ENCODE measurements around the gene CDH13.

CDH13 gene

GRCh38 chr16:83830769-83831455, 1204.1 kb downstream of the CDH13 start:
- TF ChIP-seq ZNF248 (tag by site-specific recombination; IDR thresholded peaks at IDR 0.05) = no peak
- 0 out of 2 replicates have a peak, but pooled peaks have one; percentile 45 for TF ChIP-seq ZNF768 (tag by site-specific recombination; IDR thresholded peaks at IDR 0.05)
- ChIA-PET CTCF (no interaction called here), POLR2A (no interaction called here)
- Histone ChIP-seq H3K36me3 (ENCODE audit: control insufficient read depth in 2 of 2, insufficient read depth in 1 of 2, low read length in 2 of 2) (no peaks in the 10 kb centered on the region), H3K27ac (ENCODE audit: extremely low read depth, low read depth, low read length) (no peak overlapping the region), H3K4me1 (ENCODE audit: control insufficient read depth, insufficient read depth, low read length) (no peaks in the 10 kb centered on the region; the same call in 1 of the 2 replicates), H3K9me3 (ENCODE audit: control insufficient read depth, insufficient read depth, low read depth, low read length) (no peaks in the 10 kb centered on the region), H3K4me3 (ENCODE audit: low read depth, low read length) (no peak overlapping the region)

DNA sequence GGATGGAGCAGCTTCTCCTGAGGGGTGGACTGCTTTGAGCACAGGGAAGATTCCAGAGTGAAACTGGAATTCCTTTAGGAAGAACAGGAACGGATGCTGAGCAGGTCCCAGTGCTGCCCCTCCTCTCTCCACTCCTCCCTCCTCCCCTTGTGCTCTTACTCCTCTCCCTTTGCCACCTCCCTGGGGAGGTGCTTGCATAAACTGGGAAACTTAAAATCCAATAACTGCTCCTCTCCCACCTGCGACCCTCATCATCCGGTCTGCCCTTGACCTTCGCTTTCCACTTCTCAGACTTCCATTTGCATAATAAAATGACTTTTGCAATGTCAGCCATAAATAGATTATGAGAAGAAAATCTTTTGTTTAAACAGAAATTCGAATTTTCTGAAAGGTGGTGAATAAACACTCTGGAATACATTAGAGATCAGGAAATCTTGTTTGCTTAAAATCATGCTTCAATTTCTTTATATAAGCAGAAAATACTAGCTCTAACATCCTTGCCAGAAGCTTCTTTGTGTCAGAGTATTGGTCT, 1204.8 kb downstream of the CDH13 start:
- H3K4me1 ChIP-seq (ENCODE audit: control insufficient read depth, insufficient read depth, low read length) = no peaks in the 10 kb centered on the region; the same call in 1 of the 2 replicates
- no peak overlapping the region for H3K4me3 ChIP-seq (ENCODE audit: low read depth, low read length)
- ChIA-PET POLR2A (no interaction called here), CTCF (no interaction called here)
- H3K27ac ChIP-seq (ENCODE audit: extremely low read depth, low read depth, low read length) = no peak overlapping the region
- no peaks in the 10 kb centered on the region for H3K36me3 ChIP-seq (ENCODE audit: control insufficient read depth in 2 of 2, insufficient read depth in 1 of 2, low read length in 2 of 2)
- TF ChIP-seq TRIM28 (IDR thresholded peaks at IDR 0.05; ENCODE audit: borderline replicate concordance, low read length) = no peak
- no peak for TF ChIP-seq ZNF175 (tag by site-specific recombination; IDR thresholded peaks at IDR 0.05)
- TF ChIP-seq, protein P1, sequence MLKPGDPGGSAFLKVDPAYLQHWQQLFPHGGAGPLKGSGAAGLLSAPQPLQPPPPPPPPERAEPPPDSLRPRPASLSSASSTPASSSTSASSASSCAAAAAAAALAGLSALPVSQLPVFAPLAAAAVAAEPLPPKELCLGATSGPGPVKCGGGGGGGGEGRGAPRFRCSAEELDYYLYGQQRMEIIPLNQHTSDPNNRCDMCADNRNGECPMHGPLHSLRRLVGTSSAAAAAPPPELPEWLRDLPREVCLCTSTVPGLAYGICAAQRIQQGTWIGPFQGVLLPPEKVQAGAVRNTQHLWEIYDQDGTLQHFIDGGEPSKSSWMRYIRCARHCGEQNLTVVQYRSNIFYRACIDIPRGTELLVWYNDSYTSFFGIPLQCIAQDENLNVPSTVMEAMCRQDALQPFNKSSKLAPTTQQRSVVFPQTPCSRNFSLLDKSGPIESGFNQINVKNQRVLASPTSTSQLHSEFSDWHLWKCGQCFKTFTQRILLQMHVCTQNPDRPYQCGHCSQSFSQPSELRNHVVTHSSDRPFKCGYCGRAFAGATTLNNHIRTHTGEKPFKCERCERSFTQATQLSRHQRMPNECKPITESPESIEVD (tag by site-specific recombination; IDR thresholded peaks at IDR 0.05) = no peak
- TF ChIP-seq ZNF274 (IDR thresholded peaks at IDR 0.05; ENCODE audit: low read length) = no peak
- TF ChIP-seq ZNF274 (tag by site-specific recombination; IDR thresholded peaks at IDR 0.05; ENCODE audit: borderline replicate concordance) = no peak
- no peak for TF ChIP-seq ZNF148 (tag by site-specific recombination; IDR thresholded peaks at IDR 0.05; ENCODE audit: borderline replicate concordance)
- TF ChIP-seq, protein P2, sequence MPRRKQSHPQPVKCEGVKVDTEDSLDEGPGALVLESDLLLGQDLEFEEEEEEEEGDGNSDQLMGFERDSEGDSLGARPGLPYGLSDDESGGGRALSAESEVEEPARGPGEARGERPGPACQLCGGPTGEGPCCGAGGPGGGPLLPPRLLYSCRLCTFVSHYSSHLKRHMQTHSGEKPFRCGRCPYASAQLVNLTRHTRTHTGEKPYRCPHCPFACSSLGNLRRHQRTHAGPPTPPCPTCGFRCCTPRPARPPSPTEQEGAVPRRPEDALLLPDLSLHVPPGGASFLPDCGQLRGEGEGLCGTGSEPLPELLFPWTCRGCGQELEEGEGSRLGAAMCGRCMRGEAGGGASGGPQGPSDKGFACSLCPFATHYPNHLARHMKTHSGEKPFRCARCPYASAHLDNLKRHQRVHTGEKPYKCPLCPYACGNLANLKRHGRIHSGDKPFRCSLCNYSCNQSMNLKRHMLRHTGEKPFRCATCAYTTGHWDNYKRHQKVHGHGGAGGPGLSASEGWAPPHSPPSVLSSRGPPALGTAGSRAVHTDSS (tag by site-specific recombination; IDR thresholded peaks at IDR 0.05) = no peak
- TF ChIP-seq HOXA7 (CRISPR knock-in tag; IDR thresholded peaks at IDR 0.05; ENCODE audit: borderline replicate concordance) = no peak
- TF ChIP-seq ZNF747 (tag by site-specific recombination; IDR thresholded peaks at IDR 0.05) = no peak
- TF ChIP-seq, protein P3, sequence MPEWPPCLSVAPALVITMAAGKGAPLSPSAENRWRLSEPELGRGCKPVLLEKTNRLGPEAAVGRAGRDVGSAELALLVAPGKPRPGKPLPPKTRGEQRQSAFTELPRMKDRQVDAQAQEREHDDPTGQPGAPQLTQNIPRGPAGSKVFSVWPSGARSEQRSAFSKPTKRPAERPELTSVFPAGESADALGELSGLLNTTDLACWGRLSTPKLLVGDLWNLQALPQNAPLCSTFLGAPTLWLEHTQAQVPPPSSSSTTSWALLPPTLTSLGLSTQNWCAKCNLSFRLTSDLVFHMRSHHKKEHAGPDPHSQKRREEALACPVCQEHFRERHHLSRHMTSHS (tag by site-specific recombination; IDR thresholded peaks at IDR 0.05) = no peak
- no peak for TF ChIP-seq CTCF (tag by site-specific recombination; IDR thresholded peaks at IDR 0.05)
- no peak for TF ChIP-seq ZNF324 (tag by site-specific recombination; IDR thresholded peaks at IDR 0.05)
- TF ChIP-seq ZBTB44 (tag by site-specific recombination; IDR thresholded peaks at IDR 0.05) = no peak
- no peak for TF ChIP-seq KLF1 (tag by site-specific recombination; IDR thresholded peaks at IDR 0.05)
- H3K9me3 ChIP-seq (ENCODE audit: control insufficient read depth, insufficient read depth, low read depth, low read length) = no peaks in the 10 kb centered on the region

All from HEK293 (cell line).